Stomach (tissue), 4 donors: ENCODE results near the gene AUTS2.

Experiments
- EP300 ChIP-seq: sonication (generic); formaldehyde crosslinking; IDR thresholded peaks from one replicate; pipeline ENCODE4 v1.6.1; 2017; ENCODE audit warnings: antibody characterized with exemption
- POLR2AphosphoS5 ChIP-seq, 3 donors: sonication (generic); formaldehyde crosslinking; IDR thresholded peaks; one replicate each; pipeline ENCODE4 v1.6.1; 2016; ENCODE audit warnings: antibody characterized with exemption in 3 of 3

- TF ChIP-seq EP300 (no peak), POLR2AphosphoS5 (IDR thresholded peaks at IDR 0.05) (no peak)
Observed at GRCh38 chr7:69619054-69619453, 20.8 kb downstream of the AUTS2 start.
